HFFc6 (cell line): ENCODE measurements around the gene DERL2. TPM values are rescaled to one million over a fixed set of nuclear protein-coding genes. Genes with fewer than 3 reads are reported as not detected.

Experiments used
- DNase-seq: peaks from one replicate; pipeline ENCODE4 v3.0.0-alpha.2; 2018
- H3K27ac Mint-ChIP-seq: 2 replicates; pipeline ENCODE4 v1.8.0; 2020; ENCODE audit warnings: mild to moderate bottlenecking, mixed read lengths
- H3K27me3 Mint-ChIP-seq: 2 replicates; pipeline ENCODE4 v1.8.0; 2021; ENCODE audit warnings: mild to moderate bottlenecking, moderate library complexity, mixed read lengths; ENCODE audit not compliant: insufficient read depth
- H3K36me3 Mint-ChIP-seq: 2 replicates; pipeline ENCODE4 v1.8.0; 2021; ENCODE audit warnings: low read depth, mixed read lengths
- H3K4me1 Mint-ChIP-seq: 2 replicates; pipeline ENCODE4 v1.8.0; 2020; ENCODE audit warnings: low read depth, mixed read lengths
- H3K4me3 Mint-ChIP-seq: 2 replicates; pipeline ENCODE4 v1.8.0; 2020; ENCODE audit warnings: mild to moderate bottlenecking, moderate library complexity, mixed read lengths
- H3K9me3 Mint-ChIP-seq: 2 replicates; pipeline ENCODE4 v1.8.0; 2020; ENCODE audit warnings: mild to moderate bottlenecking, mixed read lengths
- total RNA-seq, 6 experiments: library from RNA; stranded (reverse); fragmentation: NEBNext Ultra II Directional; extraction: Animal tissue kit (Norgen Biotek cat#: 25700); gene quantifications; 2 replicates in 1 of 6; 3 replicates in 5 of 6; pipeline ENCODE4 v1.2.3, GENCODE V29; 2021
- TF ChIP-seq, protein P1 (sequence below): fragments of 200-600 bp; sonication (generic); IDR thresholded peaks from 2 replicates; pipeline ENCODE4 v1.5.0; 2021; ENCODE audit warnings: antibody characterized with exemption, mild to moderate bottlenecking

DERL2 gene
- total RNA-seq, 6 experiments from 2014 or later: 85.9 to 109 (median 103) TPM

DNA sequence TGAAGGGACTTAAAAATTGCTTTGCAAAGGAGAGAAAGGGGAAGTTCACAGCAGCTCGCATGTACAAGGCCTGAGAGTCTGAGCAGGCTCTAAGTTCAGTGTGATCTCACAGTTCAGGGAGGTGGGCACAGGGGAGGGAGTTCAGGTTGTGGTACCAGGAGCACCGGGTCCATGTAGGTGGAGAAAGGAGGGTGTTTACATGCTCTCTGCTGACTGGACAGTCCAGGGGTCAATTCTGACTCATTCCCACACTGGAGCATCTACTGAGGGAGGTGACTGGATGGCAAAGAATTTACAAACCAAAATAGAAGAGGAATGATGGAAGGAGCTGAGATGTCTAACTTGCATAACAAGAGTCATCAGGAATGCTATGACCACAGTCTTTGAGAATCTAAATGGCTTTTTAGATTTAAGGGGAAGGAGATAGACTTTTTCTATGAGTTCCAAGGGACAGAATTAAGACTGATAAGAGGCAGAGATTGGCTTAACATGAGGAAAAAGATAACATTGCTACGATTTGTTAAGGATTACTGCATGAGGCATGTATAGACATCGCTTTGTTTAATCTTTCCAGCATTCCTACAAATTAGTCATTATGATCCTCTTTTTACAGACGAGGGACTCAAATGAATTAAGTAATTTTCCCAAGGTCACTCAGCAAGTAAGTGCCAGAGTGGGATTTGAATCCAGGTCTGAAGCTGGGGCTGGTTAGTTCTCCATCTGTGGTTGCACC is 30.2 kb upstream of the DERL2 start:
- H3K27ac Mint-ChIP-seq: peak overlapping the region; percentile 97

DNA sequence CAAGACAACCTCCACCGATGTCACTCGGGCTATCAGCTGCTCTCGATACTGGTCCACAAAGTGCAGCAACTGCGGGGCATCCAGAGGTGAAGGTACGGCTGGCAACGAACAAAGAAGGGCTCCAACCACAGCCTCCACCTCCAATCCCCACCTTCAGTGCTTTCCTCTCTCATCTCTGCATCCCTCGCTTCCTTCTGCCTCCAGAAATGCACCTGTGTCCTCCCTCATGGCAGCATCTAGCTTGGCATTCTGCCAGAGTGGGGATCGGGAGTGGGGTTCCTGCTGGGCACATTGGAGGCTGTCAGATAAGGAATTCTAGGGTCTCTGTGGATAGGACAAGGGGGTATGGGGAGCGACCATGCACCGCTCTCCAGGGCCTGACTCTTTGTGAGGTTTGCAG is 29.0 kb upstream of the DERL2 start:
- no peaks in the 10 kb centered on the region for H3K9me3 Mint-ChIP-seq
- no peak overlapping the region for H3K4me3 Mint-ChIP-seq
- peaks cover 44% of the 10 kb centered on the region for H3K4me1 Mint-ChIP-seq
- peaks cover 3% of the 10 kb centered on the region for H3K27me3 Mint-ChIP-seq
- DNase-seq: no peak
- peaks cover 33% of the 10 kb centered on the region for H3K36me3 Mint-ChIP-seq
- TF ChIP-seq, protein P1, sequence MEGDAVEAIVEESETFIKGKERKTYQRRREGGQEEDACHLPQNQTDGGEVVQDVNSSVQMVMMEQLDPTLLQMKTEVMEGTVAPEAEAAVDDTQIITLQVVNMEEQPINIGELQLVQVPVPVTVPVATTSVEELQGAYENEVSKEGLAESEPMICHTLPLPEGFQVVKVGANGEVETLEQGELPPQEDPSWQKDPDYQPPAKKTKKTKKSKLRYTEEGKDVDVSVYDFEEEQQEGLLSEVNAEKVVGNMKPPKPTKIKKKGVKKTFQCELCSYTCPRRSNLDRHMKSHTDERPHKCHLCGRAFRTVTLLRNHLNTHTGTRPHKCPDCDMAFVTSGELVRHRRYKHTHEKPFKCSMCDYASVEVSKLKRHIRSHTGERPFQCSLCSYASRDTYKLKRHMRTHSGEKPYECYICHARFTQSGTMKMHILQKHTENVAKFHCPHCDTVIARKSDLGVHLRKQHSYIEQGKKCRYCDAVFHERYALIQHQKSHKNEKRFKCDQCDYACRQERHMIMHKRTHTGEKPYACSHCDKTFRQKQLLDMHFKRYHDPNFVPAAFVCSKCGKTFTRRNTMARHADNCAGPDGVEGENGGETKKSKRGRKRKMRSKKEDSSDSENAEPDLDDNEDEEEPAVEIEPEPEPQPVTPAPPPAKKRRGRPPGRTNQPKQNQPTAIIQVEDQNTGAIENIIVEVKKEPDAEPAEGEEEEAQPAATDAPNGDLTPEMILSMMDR: no peak
- peak overlapping the region; percentile 97; the same call in 1 of the 2 replicates for H3K27ac Mint-ChIP-seq

More for the DNA sequence above, 30.2 kb upstream of the DERL2 start:
- Mint-ChIP-seq H3K4me3 (peak overlapping the region; percentile 73), H3K4me1 (peaks cover 54% of the 10 kb centered on the region), H3K9me3 (no peaks in the 10 kb centered on the region), H3K27me3 (peaks cover 3% of the 10 kb centered on the region), H3K36me3 (peaks cover 45% of the 10 kb centered on the region)
- DNase-seq: peak; percentile 99
- TF ChIP-seq, protein P1: no peak

DNA sequence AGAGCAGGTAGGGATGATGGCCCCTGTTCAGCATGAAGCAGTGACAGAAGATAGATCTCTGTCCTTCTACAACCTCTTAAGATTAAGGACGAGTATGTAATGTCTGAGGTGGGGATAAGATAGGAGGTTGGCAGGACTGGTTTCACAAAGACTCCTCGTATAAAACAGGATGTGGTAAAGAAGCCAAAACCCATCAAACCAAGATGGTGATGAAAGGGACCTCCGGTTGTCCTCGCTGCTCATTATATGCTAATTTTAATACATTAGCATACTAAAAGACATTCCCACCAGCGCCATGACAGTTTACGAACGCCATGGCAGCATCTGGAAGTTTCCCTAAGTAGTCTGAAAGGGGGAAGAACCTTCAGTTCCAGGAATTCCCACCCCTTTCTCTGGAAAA is 27.6 kb upstream of the DERL2 start:
- TF ChIP-seq, protein P1: no peak
- no peaks in the 10 kb centered on the region for H3K9me3 Mint-ChIP-seq
- no peak overlapping the region for H3K4me3 Mint-ChIP-seq
- peaks cover 57% of the 10 kb centered on the region for H3K4me1 Mint-ChIP-seq
- H3K36me3 Mint-ChIP-seq: peaks cover 42% of the 10 kb centered on the region
- H3K27ac Mint-ChIP-seq: no peak overlapping the region
- H3K27me3 Mint-ChIP-seq: peaks cover 3% of the 10 kb centered on the region
- no peak for DNase-seq

DNA sequence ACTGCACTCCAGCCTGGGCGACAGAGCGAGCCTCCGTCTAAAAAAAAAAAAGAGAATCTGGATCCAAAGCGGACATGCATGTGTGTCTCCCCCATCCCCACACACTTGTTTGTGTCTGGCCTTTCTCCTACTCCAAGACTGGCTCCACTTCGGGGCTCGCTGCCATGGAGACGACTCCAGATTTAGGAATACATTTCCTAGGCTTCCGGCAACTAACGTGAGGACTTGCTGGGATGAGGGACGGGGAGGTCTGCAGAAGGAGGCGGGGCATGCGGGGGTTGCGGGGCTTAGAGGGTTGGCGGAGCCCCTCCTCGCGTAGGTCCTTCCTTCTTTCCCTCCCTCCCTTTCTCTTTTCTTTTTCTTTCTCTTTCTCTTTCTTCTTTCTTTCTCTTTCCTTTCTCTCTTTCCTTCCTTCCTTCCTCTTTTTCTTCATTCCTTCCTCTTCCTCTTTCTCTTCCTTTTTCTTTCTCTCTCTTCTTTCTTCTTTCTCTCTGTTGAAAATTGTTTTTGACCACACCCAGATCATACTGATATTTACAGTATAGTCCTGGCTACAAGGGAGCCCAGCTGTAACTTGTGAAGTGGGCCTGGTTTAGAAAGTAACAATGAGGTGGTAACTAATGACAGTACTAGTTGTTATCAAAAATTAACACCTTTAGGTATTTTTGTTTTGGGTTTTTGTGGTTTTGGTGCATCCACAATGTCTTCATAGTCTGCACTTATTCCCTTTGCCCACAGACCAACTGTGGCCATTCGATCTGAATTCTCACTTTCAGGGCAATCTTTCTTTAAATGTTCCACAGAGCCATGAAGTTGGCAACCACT is 25.6 kb upstream of the DERL2 start:
- H3K9me3 Mint-ChIP-seq: no peaks in the 10 kb centered on the region
- H3K4me1 Mint-ChIP-seq: peaks cover 44% of the 10 kb centered on the region
- H3K27ac Mint-ChIP-seq: peak overlapping the region; percentile 16; the same call in 1 of the 2 replicates
- 0 out of 2 replicates have a peak, but pooled peaks cover 3% of the 10 kb centered on the region for H3K27me3 Mint-ChIP-seq
- H3K36me3 Mint-ChIP-seq: peaks cover 36% of the 10 kb centered on the region
- no peak for DNase-seq
- TF ChIP-seq, protein P1: no peak
- H3K4me3 Mint-ChIP-seq: 0 out of 2 replicates have a peak overlapping the region, but pooled peaks have one; percentile 2

DNA sequence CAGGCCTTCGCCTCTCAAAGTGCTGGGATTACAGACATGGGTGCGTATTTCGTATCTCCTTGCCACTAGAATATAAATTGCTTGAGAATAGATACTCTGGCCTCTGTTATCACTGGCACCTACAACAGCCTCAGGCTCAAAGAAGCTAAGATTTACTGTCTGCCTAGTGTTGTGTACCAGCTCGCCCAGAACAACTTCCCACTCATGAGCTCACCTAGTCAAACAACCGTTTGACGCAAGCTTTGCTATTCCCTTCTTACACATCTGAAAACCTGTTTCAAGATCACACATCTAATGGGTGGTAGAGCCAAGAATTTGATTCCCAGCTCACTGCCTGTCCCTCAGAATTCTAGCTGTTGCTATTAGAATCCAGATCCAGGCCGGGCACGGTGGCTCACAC is 24.8 kb upstream of the DERL2 start:
- DNase-seq: no peak
- Mint-ChIP-seq H3K27me3 (no peaks in the 10 kb centered on the region), H3K4me1 (peaks cover 35% of the 10 kb centered on the region), H3K27ac (no peak overlapping the region), H3K36me3 (peaks cover 36% of the 10 kb centered on the region), H3K4me3 (no peak overlapping the region), H3K9me3 (no peaks in the 10 kb centered on the region)
- TF ChIP-seq, protein P1: no peak
